Thyroid gland (tissue), 4 donors: ENCODE results near the gene SP4. TPM values are rescaled to one million over a fixed set of nuclear protein-coding genes. Genes with fewer than 3 reads are reported as not detected.

Experiments used
- DNase-seq, 2 donors: peaks; one replicate each; pipeline ENCODE4 v3.0.0-alpha.2; 2019
- H3K27ac ChIP-seq, 3 donors: fragments of 200-600 bp; sonication (generic); 1 replicate in 2 of 3; 2 replicates in 1 of 3; pipeline ENCODE4 v1.5.1; 2016 to 2019; ENCODE audit warnings: mild to moderate bottlenecking in 1 of 3, moderate library complexity in 1 of 3
- H3K27me3 ChIP-seq: fragments of 200-600 bp; sonication (generic); one replicate; pipeline ENCODE4 v1.5.1; 2019
- H3K36me3 ChIP-seq, 2 donors: fragments of 200-600 bp; sonication (generic); one replicate each; pipeline ENCODE4 v1.5.1; 2016 to 2019
- H3K4me1 ChIP-seq, 2 donors: fragments of 200-600 bp; sonication (generic); one replicate each; pipeline ENCODE4 v1.5.1; 2017 to 2019
- H3K4me3 ChIP-seq, 3 donors: fragments of 200-600 bp; sonication (generic); replicated peaks in 1 of 3; 1 replicate in 2 of 3; 2 replicates in 1 of 3; pipeline ENCODE4 v1.5.1; 2016; ENCODE audit warnings: mild to moderate bottlenecking in 1 of 3
- H3K9me3 ChIP-seq: fragments of 200-600 bp; sonication (generic); one replicate; pipeline ENCODE4 v1.5.1; 2017
- POLR2A ChIP-seq, 2 donors: fragments of 450-650 bp; IDR thresholded peaks; one replicate each; pipeline ENCODE4 v1.6.1; 2017; ENCODE audit warnings: antibody characterized with exemption in 2 of 2, mild to moderate bottlenecking in 2 of 2, moderate library complexity in 1 of 2
- WGBS, 2 donors: methylation state at CpG; one replicate each; pipeline ENCODE4 v1.1.5; 2017; 5-methylcytosine and 5-hydroxymethylcytosine counted together
- intact Hi-C: fragments of 100-400 bp; cut with DNase I; formaldehyde crosslinking; loops from one replicate; pipeline ENCODE4 v1.15.1; 2023
- total RNA-seq, 4 donors: library from RNA; depleted of rRNA; stranded (reverse); fragments of >200 nt; gene quantifications; one replicate each; pipeline ENCODE4 v1.2.3, GENCODE V29; 2016
- TF ChIP-seq, protein P1 (sequence below), 6 experiments: fragments of 200-600 bp in 3 of 6; fragments of 450-650 bp in 3 of 6; sonication (generic) in 3 of 6; IDR thresholded peaks; one replicate each; pipeline ENCODE4 v1.5.1; 2016 to 2019; ENCODE audit warnings: antibody characterized with exemption in 6 of 6, mild to moderate bottlenecking in 2 of 6, inconsistent platforms in 1 of 6, moderate library complexity in 1 of 6

Gene SP4
- total RNA-seq, 4 donors from 2014 or later, result 16.9 to 33.8 (median 23.9) TPM

- DNase-seq, result no peak
- Histone ChIP-seq H3K27me3 (no peaks in the 10 kb centered on the region), H3K4me3 (no peak overlapping the region), H3K27ac (no peak overlapping the region), H3K4me1 (no peaks in the 10 kb centered on the region), H3K9me3 (no peaks in the 10 kb centered on the region), H3K36me3 (no peaks in the 10 kb centered on the region)
- intact Hi-C loops, result no loop called here
- 91 to 92% methylated on average over 7 of the region's 7 CpGs for WGBS, 2 donors
- TF ChIP-seq POLR2A (IDR thresholded peaks at IDR 0.05), result no peak
- TF ChIP-seq, protein P1, sequence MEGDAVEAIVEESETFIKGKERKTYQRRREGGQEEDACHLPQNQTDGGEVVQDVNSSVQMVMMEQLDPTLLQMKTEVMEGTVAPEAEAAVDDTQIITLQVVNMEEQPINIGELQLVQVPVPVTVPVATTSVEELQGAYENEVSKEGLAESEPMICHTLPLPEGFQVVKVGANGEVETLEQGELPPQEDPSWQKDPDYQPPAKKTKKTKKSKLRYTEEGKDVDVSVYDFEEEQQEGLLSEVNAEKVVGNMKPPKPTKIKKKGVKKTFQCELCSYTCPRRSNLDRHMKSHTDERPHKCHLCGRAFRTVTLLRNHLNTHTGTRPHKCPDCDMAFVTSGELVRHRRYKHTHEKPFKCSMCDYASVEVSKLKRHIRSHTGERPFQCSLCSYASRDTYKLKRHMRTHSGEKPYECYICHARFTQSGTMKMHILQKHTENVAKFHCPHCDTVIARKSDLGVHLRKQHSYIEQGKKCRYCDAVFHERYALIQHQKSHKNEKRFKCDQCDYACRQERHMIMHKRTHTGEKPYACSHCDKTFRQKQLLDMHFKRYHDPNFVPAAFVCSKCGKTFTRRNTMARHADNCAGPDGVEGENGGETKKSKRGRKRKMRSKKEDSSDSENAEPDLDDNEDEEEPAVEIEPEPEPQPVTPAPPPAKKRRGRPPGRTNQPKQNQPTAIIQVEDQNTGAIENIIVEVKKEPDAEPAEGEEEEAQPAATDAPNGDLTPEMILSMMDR (IDR thresholded peaks at IDR 0.05), result no peak
Measured at GRCh38 chr7:21443149-21443841, 15.4 kb downstream of the SP4 start.

DNA sequence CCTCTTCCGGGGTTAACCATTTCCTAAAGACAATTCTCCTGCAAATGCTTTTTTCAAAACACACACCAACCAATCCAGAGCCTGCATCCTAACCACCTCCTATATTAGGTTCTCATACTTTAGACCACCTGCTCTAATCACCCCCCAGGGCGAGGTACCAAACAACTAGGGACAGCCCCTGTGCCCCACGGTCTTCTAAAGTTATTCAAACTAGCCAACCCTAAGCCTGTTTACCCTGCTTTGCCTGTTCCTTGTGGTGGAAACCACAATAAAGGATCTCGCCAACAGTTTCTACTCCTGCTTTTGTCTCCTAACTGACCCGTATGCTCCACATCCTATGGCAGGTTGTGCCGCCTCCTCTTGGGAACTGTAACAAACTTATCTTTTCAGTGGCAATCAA is 21.1 kb downstream of the SP4 start:
- WGBS, 2 donors, result 97% methylated on average over 6 of the region's 6 CpGs
- H3K9me3 ChIP-seq, result no peaks in the 10 kb centered on the region
- H3K4me1 ChIP-seq, result peaks cover 4 to 12% of the 10 kb centered on the region in 2 donors
- intact Hi-C loops, result no loop called here
- DNase-seq, result no peak
- no peak overlapping the region for H3K27ac ChIP-seq
- TF ChIP-seq POLR2A (IDR thresholded peaks at IDR 0.05), result no peak
- TF ChIP-seq, protein P1 (IDR thresholded peaks at IDR 0.05), result no peak
- H3K27me3 ChIP-seq, result no peaks in the 10 kb centered on the region
- no peaks in the 10 kb centered on the region for H3K36me3 ChIP-seq
- H3K4me3 ChIP-seq, result no peak overlapping the region

DNA sequence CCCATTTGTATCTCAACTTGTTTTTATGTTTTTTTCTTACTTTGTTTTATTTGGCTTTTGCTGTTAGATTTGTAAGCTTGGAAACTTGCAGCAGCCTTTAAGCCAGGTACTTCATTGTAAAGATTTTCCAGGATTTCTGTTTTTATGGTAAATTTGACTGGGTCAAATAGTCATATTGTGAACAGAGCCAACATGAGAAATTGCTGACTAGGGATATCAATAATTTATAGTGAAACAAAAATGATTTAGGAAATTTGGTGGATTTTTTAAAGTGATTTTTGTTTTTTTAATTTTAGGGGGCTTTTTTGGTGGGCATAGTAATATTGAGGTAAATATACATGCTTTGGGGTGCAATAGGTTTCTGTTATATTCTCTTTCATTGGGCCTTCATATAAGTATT is 22.2 kb downstream of the SP4 start:
- intact Hi-C loops, result no loop called here
- DNase-seq, result no peak
- TF ChIP-seq POLR2A (IDR thresholded peaks at IDR 0.05), result no peak
- TF ChIP-seq, protein P1 (IDR thresholded peaks at IDR 0.05), result no peak
- peaks cover 9 to 12% of the 10 kb centered on the region in 2 donors for H3K4me1 ChIP-seq
- no peak overlapping the region for H3K4me3 ChIP-seq
- H3K27me3 ChIP-seq, result no peaks in the 10 kb centered on the region
- no peaks in the 10 kb centered on the region for H3K9me3 ChIP-seq
- H3K36me3 ChIP-seq, result no peaks in the 10 kb centered on the region
- H3K27ac ChIP-seq, result no peak overlapping the region

DNA sequence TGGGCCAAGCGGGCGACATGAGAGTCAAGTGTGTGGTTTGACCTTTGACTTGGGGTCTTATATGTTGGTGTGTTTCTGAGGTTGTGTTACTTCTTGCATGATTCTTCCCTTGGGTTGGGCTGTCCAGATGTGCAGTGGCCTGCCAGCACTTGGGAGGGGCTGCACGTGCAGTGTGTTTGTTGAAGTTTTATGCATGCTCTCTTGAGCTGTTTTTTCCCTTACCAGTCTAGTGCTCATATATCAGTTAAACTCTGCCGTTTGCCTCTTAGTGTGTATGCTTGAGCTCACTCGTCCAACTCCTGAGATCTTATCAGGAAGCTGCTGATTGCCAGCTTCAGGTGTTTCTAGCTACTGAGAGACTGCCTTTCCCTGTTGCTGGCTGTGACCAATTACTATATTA is 23.1 kb downstream of the SP4 start:
- no peaks in the 10 kb centered on the region for H3K27me3 ChIP-seq
- no peaks in the 10 kb centered on the region for H3K9me3 ChIP-seq
- no peak for TF ChIP-seq POLR2A (IDR thresholded peaks at IDR 0.05)
- TF ChIP-seq, protein P1 (IDR thresholded peaks at IDR 0.05), result no peak
- H3K4me1 ChIP-seq, result peaks cover 11 to 12% of the 10 kb centered on the region in 2 donors
- WGBS, 2 donors, result 46 to 60% methylated on average over 5 of the region's 5 CpGs
- H3K27ac ChIP-seq, result no peak overlapping the region
- DNase-seq, result peak; percentile 48 to 54
- H3K4me3 ChIP-seq, result no peak overlapping the region
- H3K36me3 ChIP-seq, result no peaks in the 10 kb centered on the region
- intact Hi-C loops, result no loop called here

DNA sequence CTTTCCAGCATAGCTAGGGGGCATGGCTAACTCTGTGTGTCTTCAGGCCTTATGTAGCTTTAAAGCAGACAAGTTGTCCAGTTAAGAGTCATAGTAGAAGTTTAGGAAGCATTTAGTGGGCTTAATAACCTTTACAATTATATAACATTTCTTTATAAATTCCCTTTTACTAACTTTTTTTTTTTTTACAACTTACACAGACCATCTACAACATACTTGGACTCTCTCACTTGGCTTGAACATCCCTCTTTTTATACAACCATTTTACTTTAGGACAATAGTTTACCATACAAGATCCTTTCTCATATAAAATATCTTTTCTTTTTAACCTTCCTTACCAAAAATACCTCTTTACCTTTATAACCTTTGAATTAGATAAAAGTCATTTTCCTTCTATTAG is 26.3 kb downstream of the SP4 start:
- Histone ChIP-seq H3K9me3 (no peaks in the 10 kb centered on the region), H3K4me1 (peaks cover 11 to 12% of the 10 kb centered on the region in 2 donors), H3K27me3 (no peaks in the 10 kb centered on the region), H3K4me3 (no peak overlapping the region), H3K36me3 (no peaks in the 10 kb centered on the region), H3K27ac (no peak overlapping the region)
- DNase-seq, result no peak
- intact Hi-C loops, result no loop called here
- TF ChIP-seq POLR2A (IDR thresholded peaks at IDR 0.05), result no peak
- TF ChIP-seq, protein P1 (IDR thresholded peaks at IDR 0.05), result no peak
